HG02884 (cell line): ENCODE results near the gene MICA.
"Not testable (repeated sequence)": the region's sequence is repeated elsewhere in the genome, so short reads cannot be mapped to it uniquely, and the experiment has no call there.

ENCODE experiments used
- ATAC-seq: cut with Tn5 transposase; IDR thresholded peaks from one replicate; pipeline ENCODE4 v1.9.1; 2021; ENCODE audit warnings: mild to moderate bottlenecking, moderate library complexity; ENCODE audit not compliant: unreplicated experiment

The MICA gene

GRCh38 chr6:31405996-31406395 lies 2.6 kb downstream of the MICA start:
- no peak for ATAC-seq

GRCh38 chr6:31407699-31408098 lies 4.3 kb downstream of the MICA start:
- no peak for ATAC-seq

GRCh38 chr6:31412506-31412905 lies 9.1 kb downstream of the MICA start:
- ATAC-seq = no peak

- not testable (repeated sequence) for ATAC-seq
These were observed 10.9 kb downstream of the MICA start for GRCh38 chr6:31414148-31414770.

GRCh38 chr6:31414771-31415265 lies 11.4 kb downstream of the MICA start:
- ATAC-seq = no peak

GRCh38 chr6:31416394-31417014 lies 13.1 kb downstream of the MICA start:
- ATAC-seq = no peak

- no peak for ATAC-seq
These were observed 14.9 kb downstream of the MICA start for GRCh38 chr6:31418251-31418650.

GRCh38 chr6:31419842-31420241 lies 16.4 kb downstream of the MICA start:
- no peak for ATAC-seq

GRCh38 chr6:31420546-31420945 lies 17.2 kb downstream of the MICA start:
- ATAC-seq = no peak

GRCh38 chr6:31422587-31422986 lies 19.2 kb downstream of the MICA start:
- no peak for ATAC-seq

GRCh38 chr6:31423550-31423949 lies 20.2 kb downstream of the MICA start:
- ATAC-seq = no peak

- ATAC-seq = no peak
These were observed 23.3 kb downstream of the MICA start for GRCh38 chr6:31426395-31427354.

GRCh38 chr6:31430449-31430848 lies 27.1 kb downstream of the MICA start:
- no peak for ATAC-seq

- ATAC-seq = not testable (repeated sequence)
These were observed 31.7 kb downstream of the MICA start for GRCh38 chr6:31435051-31435450.

- ATAC-seq = no peak
These were observed 34.8 kb downstream of the MICA start for GRCh38 chr6:31438222-31438621.

GRCh38 chr6:31438677-31439076 lies 35.3 kb downstream of the MICA start:
- ATAC-seq = no peak

GRCh38 chr6:31441365-31442267 lies 38.2 kb downstream of the MICA start:
- ATAC-seq = no peak

GRCh38 chr6:31446481-31446880 lies 43.1 kb downstream of the MICA start:
- ATAC-seq = no peak

GRCh38 chr6:31446999-31447789 lies 43.8 kb downstream of the MICA start:
- not testable (repeated sequence) for ATAC-seq

- ATAC-seq = no peak
These were observed 47.4 kb downstream of the MICA start for GRCh38 chr6:31450751-31451150.
